GM12878 (cell line): Measurements from ENCODE around the gene TOX2. TPM values are rescaled to one million over a fixed set of nuclear protein-coding genes. Genes with fewer than 3 reads are reported as not detected.
A peak's percentile ranks its signal among the peaks of the same experiment; 100 is the strongest.

ENCODE experiments used
- ATAC-seq: fragments of 200-7000 bp; cut with Tn5 transposase; 3 replicates; pipeline ENCODE4 v1.9.1; 2020; ENCODE audit warnings: mild to moderate bottlenecking, moderate library complexity
- BruUV-seq: library from RNA; stranded (reverse); fragments of 400-500 nt; replicated peaks from 2 replicates; lab custom pipeline; 2021; lab: Mats Ljungman, UMichigan
- CTCF ChIA-PET: fragments of 300-600 bp; sonication (Branson Sonifier 250); formaldehyde crosslinking; extraction: SDS; loops from one replicate; lab custom pipeline; 2021; ENCODE audit warnings: inconsistent platforms; lab: Yijun Ruan, JAX
- POLR2A ChIA-PET: fragments of 350-600 bp; formaldehyde crosslinking; extraction: SDS; loops from one replicate; lab custom pipeline; 2021; ENCODE audit warnings: inconsistent platforms; lab: Charles Lee
- RAD21 ChIA-PET: fragments of 300-600 bp; sonication (Branson Sonifier 250); formaldehyde crosslinking; loops from one replicate; lab custom pipeline; 2023; ENCODE audit warnings: antibody characterized with exemption; ENCODE audit not compliant: unreplicated experiment; lab: Charles Lee
- SMC1A ChIA-PET: fragments of 300-600 bp; sonication (Branson Sonifier 250); formaldehyde crosslinking; loops from one replicate; lab custom pipeline; 2023; ENCODE audit not compliant: unreplicated experiment, uncharacterized antibody; lab: Charles Lee
- DNase-seq: peaks from one replicate; pipeline ENCODE4 v3.0.0-alpha.2; 2011; ENCODE audit warnings: low read depth, low spot score
- FAIRE-seq: peaks from 3 replicates; lab custom pipeline; 2011; peaks lifted over from hg19 to GRCh38; lab: Jason Lieb, UNC
- H2AFZ ChIP-seq: 2 replicates; pipeline ENCODE4 v1.6.0; 2011; ENCODE audit warnings: low read depth, low read length, control low read depth; ENCODE audit not compliant: control insufficient read depth
- H3K27ac ChIP-seq: 2 replicates; pipeline ENCODE4 v1.5.1; 2011; ENCODE audit warnings: control low read depth; ENCODE audit not compliant: control insufficient read depth, insufficient read depth
- H3K27me3 ChIP-seq, 2 experiments: replicated peaks in 1 of 2; 2 replicates each; pipeline versions ENCODE4 v1.6.0 to v1.6.1; 2011; ENCODE audit warnings: low read length in 1 of 2; ENCODE audit not compliant: control insufficient read depth in 2 of 2, insufficient read depth in 2 of 2
- H3K36me3 ChIP-seq, 2 experiments: 2 replicates each; pipeline ENCODE4 v1.5.1; 2011; ENCODE audit warnings: low read length in 1 of 2; ENCODE audit not compliant: control insufficient read depth in 2 of 2, insufficient read depth in 2 of 2
- H3K4me1 ChIP-seq: 2 replicates; pipeline ENCODE4 v1.6.1; 2011; ENCODE audit warnings: mild to moderate bottlenecking, low read length, moderate library complexity, mixed read lengths; ENCODE audit not compliant: control insufficient read depth, insufficient read depth
- H3K4me2 ChIP-seq: 2 replicates; pipeline ENCODE4 v1.6.0; 2011; ENCODE audit warnings: control low read depth; ENCODE audit not compliant: control insufficient read depth, insufficient read depth
- H3K4me3 ChIP-seq: fragments of 200-600 bp; sonication (generic); 2 replicates; pipeline ENCODE4 v1.5.1; 2016
- H3K79me2 ChIP-seq: 2 replicates; pipeline ENCODE4 v1.6.0; 2011; ENCODE audit warnings: low read length; ENCODE audit not compliant: control insufficient read depth, insufficient read depth
- H3K9ac ChIP-seq: 2 replicates; pipeline ENCODE4 v1.8.0; 2011; ENCODE audit warnings: low read length, control low read depth, mixed read lengths; ENCODE audit not compliant: control insufficient read depth, insufficient read depth
- H3K9me3 ChIP-seq: replicated peaks from 3 replicates; pipeline ENCODE4 v1.5.1; 2011; ENCODE audit warnings: mild to moderate bottlenecking, low read length; ENCODE audit not compliant: control insufficient read depth, insufficient read depth
- H4K20me1 ChIP-seq: 2 replicates; pipeline ENCODE4 v1.6.0; 2011; ENCODE audit not compliant: control insufficient read depth, insufficient read depth
- ATF3 ChIP-seq: IDR thresholded peaks from 2 replicates; pipeline ENCODE4 v1.6.1; 2011; ENCODE audit warnings: low read depth, mild to moderate bottlenecking, low read length, moderate library complexity, borderline replicate concordance; ENCODE audit errors: extremely low read depth
- BMI1 ChIP-seq: fragments of 450-650 bp; IDR thresholded peaks from 2 replicates; pipeline ENCODE4 v1.6.1; 2016; ENCODE audit warnings: mild to moderate bottlenecking, moderate library complexity, borderline replicate concordance
- ESRRA ChIP-seq: IDR thresholded peaks from 2 replicates; pipeline ENCODE4 v1.6.1; 2012; ENCODE audit warnings: mild to moderate bottlenecking, low read length, improper control_type of control experiment
- MEF2A ChIP-seq: IDR thresholded peaks from 2 replicates; pipeline ENCODE4 v1.6.1; 2011; ENCODE audit warnings: low read depth, mild to moderate bottlenecking, low read length, moderate library complexity; ENCODE audit not compliant: insufficient read depth
- POLR2AphosphoS5 ChIP-seq: IDR thresholded peaks from 2 replicates; pipeline ENCODE4 v1.6.1; 2011; ENCODE audit warnings: mild to moderate bottlenecking, low read length, inconsistent platforms
- SRF ChIP-seq, 2 experiments: IDR thresholded peaks; 2 replicates each; pipeline ENCODE4 v1.6.1; 2011; ENCODE audit warnings: low read depth in 2 of 2, low read length in 2 of 2, mild to moderate bottlenecking in 1 of 2, moderate library complexity in 1 of 2
- TCF7 ChIP-seq: IDR thresholded peaks from 2 replicates; pipeline ENCODE4 v1.6.1; 2014; ENCODE audit warnings: antibody characterized with exemption, borderline replicate concordance
- USF2 ChIP-seq: IDR thresholded peaks from 2 replicates; pipeline ENCODE4 v1.6.1; 2011; ENCODE audit warnings: low read depth, low read length, improper control_type of control experiment, borderline replicate concordance
- WGBS: methylation state at CpG from one replicate; pipeline ENCODE4 v1.1.6; 2016; ENCODE audit warnings: low lambda C conversion rate; ENCODE audit not compliant: insufficient replicate concordance, insufficient coverage; ENCODE audit errors: missing lambda C conversion rate; 5-methylcytosine and 5-hydroxymethylcytosine counted together
- in situ Hi-C: fragments of 300-500 bp; cut with MboI; formaldehyde crosslinking; loops from 9 replicates; pipeline ENCODE4 v1.14.3; 2018; ENCODE audit warnings: mixed read lengths
- intact Hi-C: fragments of 100-400 bp; cut with micrococcal nuclease; formaldehyde crosslinking; loops from one replicate; pipeline ENCODE4 v1.14.2; 2022; ENCODE audit not compliant: unreplicated experiment
- polyA plus RNA-seq, 11 experiments: library from polyadenylated mRNA; depleted of rRNA in 4 of 11; unstranded in 6 of 11; stranded (reverse) in 5 of 11; fragments of >200 nt; fragmentation: Nextera tagmentation in 4 of 11; fragmentation: Illumina TruSeq in 1 of 11; extraction: Ambion mirVana in 4 of 11; extraction: Trizol in 1 of 11; gene quantifications; 1 replicate in 1 of 11; 2 replicates in 10 of 11; pipeline versions ENCODE4 v1.2.1 to v1.2.3, GENCODE V29; 2011 to 2016; ENCODE audit warnings: inconsistent platforms in 2 of 11, missing spikeins in 2 of 11, low read depth in 1 of 11
- total RNA-seq, 4 experiments: library from RNA; depleted of rRNA in 3 of 4; stranded (reverse); fragments of >200 nt in 3 of 4; fragmentation: Illumina TruSeq in 1 of 4; extraction: Trizol in 1 of 4; gene quantifications; 2 replicates each; pipeline versions ENCODE4 v1.2.1 to v1.2.3, GENCODE V29; 2013 to 2021
- TF ChIP-seq, protein P1 (sequence below): IDR thresholded peaks from 2 replicates; pipeline ENCODE4 v1.6.1; 2012; ENCODE audit warnings: improper control_type of control experiment, low read depth, low read length; ENCODE audit not compliant: insufficient replicate concordance
- TF ChIP-seq, protein P2 (sequence below): IDR thresholded peaks from 2 replicates; pipeline ENCODE4 v1.6.1; 2012; ENCODE audit warnings: low read depth, low read length, improper control_type of control experiment

The TOX2 gene
- total and polyA plus RNA-seq, 10 of the 15 experiments (the other 5 are each of a cell fraction or from before 2014, with no cell fraction given), result 2.6 to 40.5 (median 7.9) TPM

DNA sequence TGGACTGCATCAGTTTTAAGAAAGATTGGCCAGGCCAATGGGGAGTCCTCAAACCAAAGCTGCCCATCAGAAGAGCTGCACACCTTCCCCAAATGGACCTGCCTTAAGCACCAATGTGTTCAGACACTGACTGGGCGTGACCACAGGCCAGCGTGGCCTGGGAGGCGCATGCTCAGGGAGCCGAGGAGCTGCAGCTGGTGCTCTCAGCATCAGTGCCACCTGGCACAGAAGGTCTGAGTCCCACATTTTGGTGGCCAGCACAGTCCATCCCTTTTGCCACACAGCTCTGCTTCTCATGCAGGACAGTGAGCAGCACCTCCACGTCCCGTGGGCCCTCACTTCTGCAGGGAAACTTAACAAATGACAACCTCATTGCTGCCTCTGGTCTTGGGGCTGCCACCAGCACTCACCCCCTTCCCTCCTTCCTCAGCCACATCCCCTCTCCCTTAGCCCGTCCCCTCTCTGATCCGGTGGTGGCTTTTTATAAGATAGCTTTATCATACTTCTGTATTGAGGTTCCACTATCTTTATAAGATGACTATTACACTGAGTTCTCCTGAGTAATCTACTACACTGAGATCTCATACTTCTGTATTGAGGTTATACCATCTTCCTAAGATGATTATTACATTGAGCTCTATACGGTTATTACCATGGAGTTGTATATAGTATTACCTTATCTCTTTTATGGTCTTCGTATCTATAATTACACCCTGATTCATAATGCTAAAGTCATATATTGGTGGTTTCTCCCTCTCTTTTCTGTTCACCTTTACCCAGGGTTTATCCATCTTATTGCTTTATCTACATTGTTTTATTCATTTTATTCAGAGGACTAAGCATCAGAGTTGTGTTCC, 109.1 kb downstream of the TOX2 start:
- Histone ChIP-seq H3K4me1 (peaks cover 10% of the 10 kb centered on the region), H3K36me3 (no peaks in the 10 kb centered on the region; a peak in 1 of 4 replicates), H3K9me3 (no peaks in the 10 kb centered on the region), H3K4me2 (no peak overlapping the region), H3K9ac (no peak overlapping the region), H2AFZ (no peak overlapping the region), H4K20me1 (no peaks in the 10 kb centered on the region), H3K27me3 (no peaks in the 10 kb centered on the region), H3K79me2 (no peaks in the 10 kb centered on the region), H3K4me3 (no peak overlapping the region), H3K27ac (no peak overlapping the region)
- RAD21 ChIA-PET, result interaction anchor here (1.7 kb wide), 1 partner anchor 45 kb away, joined by 4 read pairs; no protein-coding TSS in a partner anchor
- in situ Hi-C loops, result no loop called here
- POLR2A ChIA-PET, result interaction anchor here (0.5 to 0.7 kb wide), 2 partner anchors 279 to 430 kb away, joined by 3 to 4 read pairs; no protein-coding TSS in a partner anchor
- CTCF ChIA-PET, result interaction anchor here (1.1 kb wide), 1 partner anchor 35 kb away, joined by 3 read pairs; no protein-coding TSS in a partner anchor
- intact Hi-C loops, result no loop called here
- SMC1A ChIA-PET, result interaction anchor here (0.9 to 1.1 kb wide), 4 partner anchors 9 to 47 kb away, joined by 3 to 5 read pairs (median 3); no protein-coding TSS in a partner anchor
- no peak for DNase-seq
- TF ChIP-seq BMI1 (no peak), ATF3 (no peak), MEF2A (no peak), TCF7 (no peak), ESRRA (no peak), SRF (IDR thresholded peaks at IDR 0.05; ENCODE audit: low read depth in 2 of 2, low read length in 2 of 2) (no peak), USF2 (no peak), POLR2AphosphoS5 (no peak)
- TF ChIP-seq, protein P1, sequence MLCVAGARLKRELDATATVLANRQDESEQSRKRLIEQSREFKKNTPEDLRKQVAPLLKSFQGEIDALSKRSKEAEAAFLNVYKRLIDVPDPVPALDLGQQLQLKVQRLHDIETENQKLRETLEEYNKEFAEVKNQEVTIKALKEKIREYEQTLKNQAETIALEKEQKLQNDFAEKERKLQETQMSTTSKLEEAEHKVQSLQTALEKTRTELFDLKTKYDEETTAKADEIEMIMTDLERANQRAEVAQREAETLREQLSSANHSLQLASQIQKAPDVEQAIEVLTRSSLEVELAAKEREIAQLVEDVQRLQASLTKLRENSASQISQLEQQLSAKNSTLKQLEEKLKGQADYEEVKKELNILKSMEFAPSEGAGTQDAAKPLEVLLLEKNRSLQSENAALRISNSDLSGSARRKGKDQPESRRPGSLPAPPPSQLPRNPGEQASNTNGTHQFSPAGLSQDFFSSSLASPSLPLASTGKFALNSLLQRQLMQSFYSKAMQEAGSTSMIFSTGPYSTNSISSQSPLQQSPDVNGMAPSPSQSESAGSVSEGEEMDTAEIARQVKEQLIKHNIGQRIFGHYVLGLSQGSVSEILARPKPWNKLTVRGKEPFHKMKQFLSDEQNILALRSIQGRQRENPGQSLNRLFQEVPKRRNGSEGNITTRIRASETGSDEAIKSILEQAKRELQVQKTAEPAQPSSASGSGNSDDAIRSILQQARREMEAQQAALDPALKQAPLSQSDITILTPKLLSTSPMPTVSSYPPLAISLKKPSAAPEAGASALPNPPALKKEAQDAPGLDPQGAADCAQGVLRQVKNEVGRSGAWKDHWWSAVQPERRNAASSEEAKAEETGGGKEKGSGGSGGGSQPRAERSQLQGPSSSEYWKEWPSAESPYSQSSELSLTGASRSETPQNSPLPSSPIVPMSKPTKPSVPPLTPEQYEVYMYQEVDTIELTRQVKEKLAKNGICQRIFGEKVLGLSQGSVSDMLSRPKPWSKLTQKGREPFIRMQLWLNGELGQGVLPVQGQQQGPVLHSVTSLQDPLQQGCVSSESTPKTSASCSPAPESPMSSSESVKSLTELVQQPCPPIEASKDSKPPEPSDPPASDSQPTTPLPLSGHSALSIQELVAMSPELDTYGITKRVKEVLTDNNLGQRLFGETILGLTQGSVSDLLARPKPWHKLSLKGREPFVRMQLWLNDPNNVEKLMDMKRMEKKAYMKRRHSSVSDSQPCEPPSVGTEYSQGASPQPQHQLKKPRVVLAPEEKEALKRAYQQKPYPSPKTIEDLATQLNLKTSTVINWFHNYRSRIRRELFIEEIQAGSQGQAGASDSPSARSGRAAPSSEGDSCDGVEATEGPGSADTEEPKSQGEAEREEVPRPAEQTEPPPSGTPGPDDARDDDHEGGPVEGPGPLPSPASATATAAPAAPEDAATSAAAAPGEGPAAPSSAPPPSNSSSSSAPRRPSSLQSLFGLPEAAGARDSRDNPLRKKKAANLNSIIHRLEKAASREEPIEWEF, result no peak
- TF ChIP-seq, protein P2, sequence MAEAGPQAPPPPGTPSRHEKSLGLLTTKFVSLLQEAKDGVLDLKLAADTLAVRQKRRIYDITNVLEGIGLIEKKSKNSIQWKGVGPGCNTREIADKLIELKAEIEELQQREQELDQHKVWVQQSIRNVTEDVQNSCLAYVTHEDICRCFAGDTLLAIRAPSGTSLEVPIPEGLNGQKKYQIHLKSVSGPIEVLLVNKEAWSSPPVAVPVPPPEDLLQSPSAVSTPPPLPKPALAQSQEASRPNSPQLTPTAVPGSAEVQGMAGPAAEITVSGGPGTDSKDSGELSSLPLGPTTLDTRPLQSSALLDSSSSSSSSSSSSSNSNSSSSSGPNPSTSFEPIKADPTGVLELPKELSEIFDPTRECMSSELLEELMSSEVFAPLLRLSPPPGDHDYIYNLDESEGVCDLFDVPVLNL, result no peak
- WGBS, result 77% methylated on average over 10 of the region's 10 CpGs
- no peak for FAIRE-seq
- no TSS peak for BruUV-seq
- peak; percentile 28 for ATAC-seq
